ENCODE data around the gene DACH1.

DACH1 gene

GRCh38 chr13:71875823-71876222 lies 8.8 kb upstream of the DACH1 start:
- Histone ChIP-seq H3K36me3 (ENCODE audit: insufficient read depth) (no peaks in the 10 kb centered on the region), H3K27ac (no peak overlapping the region), H4K20me1 (ENCODE audit: insufficient read depth) (no peaks in the 10 kb centered on the region), H3K4me1 (ENCODE audit: low read depth, poor library complexity, severe bottlenecking) (peaks cover 46% of the 10 kb centered on the region), H3K4me2 (no peak overlapping the region; the same call in 1 of the 2 replicates), H3K9ac (no peak overlapping the region), H3K79me2 (ENCODE audit: insufficient read depth, low read depth) (no peaks in the 10 kb centered on the region), H3K27me3 (ENCODE audit: insufficient read depth, low read depth) (no peaks in the 10 kb centered on the region), H2AFZ (ENCODE audit: low read depth) (no peak overlapping the region), H3K4me3 (IDR thresholded peaks at IDR 0.05; ENCODE audit: insufficient read depth, low read depth, low read length) (no peak overlapping the region)
- no peak for TF ChIP-seq CTCF (conservative IDR thresholded peaks at IDR 0.05; ENCODE audit: low read depth, low read length)

GRCh38 chr13:71874458-71874857 lies 7.5 kb upstream of the DACH1 start:
- Histone ChIP-seq H3K27ac (no peak overlapping the region; the same call in 1 of the 2 replicates), H3K9ac (no peak overlapping the region), H3K4me1 (ENCODE audit: low read depth, poor library complexity, severe bottlenecking) (peaks cover 46% of the 10 kb centered on the region), H3K36me3 (ENCODE audit: insufficient read depth) (no peaks in the 10 kb centered on the region), H3K27me3 (ENCODE audit: insufficient read depth, low read depth) (no peaks in the 10 kb centered on the region), H3K79me2 (ENCODE audit: insufficient read depth, low read depth) (no peaks in the 10 kb centered on the region), H4K20me1 (ENCODE audit: insufficient read depth) (no peaks in the 10 kb centered on the region), H3K4me2 (peak overlapping the region; percentile 33; the same call in 1 of the 2 replicates), H3K4me3 (IDR thresholded peaks at IDR 0.05; ENCODE audit: insufficient read depth, low read depth, low read length) (no peak overlapping the region), H2AFZ (ENCODE audit: low read depth) (no peak overlapping the region)
- no peak for TF ChIP-seq CTCF (conservative IDR thresholded peaks at IDR 0.05; ENCODE audit: low read depth, low read length)

- Histone ChIP-seq H3K4me3 (IDR thresholded peaks at IDR 0.05; ENCODE audit: insufficient read depth, low read depth, low read length) (no peak overlapping the region), H3K4me1 (ENCODE audit: low read depth, poor library complexity, severe bottlenecking) (peaks cover 40% of the 10 kb centered on the region), H3K27ac (no peak overlapping the region), H3K4me2 (0 out of 2 replicates have a peak overlapping the region, but pooled peaks have one; percentile 33), H4K20me1 (ENCODE audit: insufficient read depth) (no peaks in the 10 kb centered on the region), H3K79me2 (ENCODE audit: insufficient read depth, low read depth) (no peaks in the 10 kb centered on the region), H3K36me3 (ENCODE audit: insufficient read depth) (no peaks in the 10 kb centered on the region), H3K27me3 (ENCODE audit: insufficient read depth, low read depth) (no peaks in the 10 kb centered on the region), H2AFZ (ENCODE audit: low read depth) (no peak overlapping the region), H3K9ac (no peak overlapping the region)
- no peak for TF ChIP-seq CTCF (conservative IDR thresholded peaks at IDR 0.05; ENCODE audit: low read depth, low read length)
These were observed 6.6 kb upstream of the DACH1 start for GRCh38 chr13:71873418-71874247.

- no peak overlapping the region for H3K9ac ChIP-seq
- no peaks in the 10 kb centered on the region for H3K27me3 ChIP-seq (ENCODE audit: insufficient read depth, low read depth)
- no peaks in the 10 kb centered on the region for H4K20me1 ChIP-seq (ENCODE audit: insufficient read depth)
- H3K36me3 ChIP-seq (ENCODE audit: insufficient read depth), result no peaks in the 10 kb centered on the region
- H3K27ac ChIP-seq, result no peak overlapping the region
- no peaks in the 10 kb centered on the region for H3K79me2 ChIP-seq (ENCODE audit: insufficient read depth, low read depth)
- H3K4me2 ChIP-seq, result no peak overlapping the region
- peaks cover 34% of the 10 kb centered on the region for H3K4me1 ChIP-seq (ENCODE audit: low read depth, poor library complexity, severe bottlenecking)
- no peak for TF ChIP-seq CTCF (conservative IDR thresholded peaks at IDR 0.05; ENCODE audit: low read depth, low read length)
- no peak overlapping the region for H3K4me3 ChIP-seq (IDR thresholded peaks at IDR 0.05; ENCODE audit: insufficient read depth, low read depth, low read length)
- H2AFZ ChIP-seq (ENCODE audit: low read depth), result no peak overlapping the region
These were observed 4.8 kb upstream of the DACH1 start for GRCh38 chr13:71871844-71872243.

Data from KMS-11 (cell line).